HG03097 (cell line): ENCODE measurements around the gene STAMBP.
"Not testable (repeated sequence)": the region's sequence is repeated elsewhere in the genome, so short reads cannot be mapped to it uniquely, and the experiment has no call there.

Experiments
- ATAC-seq: cut with Tn5 transposase; IDR thresholded peaks from one replicate; pipeline ENCODE4 v1.9.1; 2021; ENCODE audit not compliant: unreplicated experiment, low FRiP score

STAMBP gene

GRCh38 chr2:73903949-73904613 lies 75.3 kb downstream of the STAMBP start:
- ATAC-seq, result not testable (repeated sequence)

GRCh38 chr2:73904952-73905351 lies 76.2 kb downstream of the STAMBP start:
- no peak for ATAC-seq

- ATAC-seq, result no peak
Observed at GRCh38 chr2:73906847-73907505, 78.2 kb downstream of the STAMBP start.

GRCh38 chr2:73907840-73908452 lies 79.2 kb downstream of the STAMBP start:
- no peak for ATAC-seq

- ATAC-seq, result no peak
Observed at GRCh38 chr2:73908689-73909652, 80.2 kb downstream of the STAMBP start.

GRCh38 chr2:73910873-73911547 lies 82.2 kb downstream of the STAMBP start:
- ATAC-seq, result no peak

- no peak for ATAC-seq
Observed at GRCh38 chr2:73911548-73912208, 82.9 kb downstream of the STAMBP start.

- ATAC-seq, result no peak
Observed at GRCh38 chr2:73913414-73914054, 84.8 kb downstream of the STAMBP start.

GRCh38 chr2:73914667-73915066 lies 85.9 kb downstream of the STAMBP start:
- ATAC-seq, result no peak

- no peak for ATAC-seq
Observed at GRCh38 chr2:73915437-73915993, 86.8 kb downstream of the STAMBP start.

- no peak for ATAC-seq
Observed at GRCh38 chr2:73916666-73917065, 87.9 kb downstream of the STAMBP start.

GRCh38 chr2:73917296-73917695 lies 88.5 kb downstream of the STAMBP start:
- ATAC-seq, result no peak

- no peak for ATAC-seq
Observed at GRCh38 chr2:73917696-73918207, 89.0 kb downstream of the STAMBP start.

- ATAC-seq, result no peak
Observed at GRCh38 chr2:73918856-73919255, 90.1 kb downstream of the STAMBP start.

GRCh38 chr2:73919596-73920228 lies 91.0 kb downstream of the STAMBP start:
- ATAC-seq, result no peak

GRCh38 chr2:73920577-73921545 lies 92.1 kb downstream of the STAMBP start:
- ATAC-seq, result no peak

- no peak for ATAC-seq
Observed at GRCh38 chr2:73921581-73921980, 92.8 kb downstream of the STAMBP start.
